ENCODE results near the gene LBX1.
A peak's percentile ranks its signal among the peaks of the same experiment; 100 is the strongest.

The LBX1 gene

GRCh38 chr10:101246639-101247038 lies 17.4 kb upstream of the LBX1 start:
- no peak for DNase-seq (ENCODE audit: low spot score)
- in situ Hi-C loops (cut with MboI; ENCODE audit: low pct_unique_long_range_greater_than_20kb, low sequenced_read_pairs, unreplicated experiment), result no loop called here
- TF ChIP-seq CTCF (IDR thresholded peaks at IDR 0.05; ENCODE audit: extremely low read depth, insufficient read depth, missing control alignments), result no peak

- no peak for DNase-seq (ENCODE audit: low spot score)
- in situ Hi-C loops (cut with MboI; ENCODE audit: low pct_unique_long_range_greater_than_20kb, low sequenced_read_pairs, unreplicated experiment), result no loop called here
- no peak for TF ChIP-seq CTCF (IDR thresholded peaks at IDR 0.05; ENCODE audit: extremely low read depth, insufficient read depth, missing control alignments)
These were observed 15.2 kb upstream of the LBX1 start for GRCh38 chr10:101244321-101245050.

GRCh38 chr10:101241840-101242707 lies 12.8 kb upstream of the LBX1 start:
- no peak for DNase-seq (ENCODE audit: low spot score)
- no peak for TF ChIP-seq CTCF (IDR thresholded peaks at IDR 0.05; ENCODE audit: extremely low read depth, insufficient read depth, missing control alignments)
- in situ Hi-C loops (cut with MboI; ENCODE audit: low pct_unique_long_range_greater_than_20kb, low sequenced_read_pairs, unreplicated experiment), result no loop called here

- in situ Hi-C loops (cut with MboI; ENCODE audit: low pct_unique_long_range_greater_than_20kb, low sequenced_read_pairs, unreplicated experiment), result no loop called here
- DNase-seq (ENCODE audit: low spot score), result peak; percentile 76
- peak; percentile 82 for TF ChIP-seq CTCF (IDR thresholded peaks at IDR 0.05; ENCODE audit: extremely low read depth, insufficient read depth, missing control alignments)
These were observed 9.5 kb upstream of the LBX1 start for GRCh38 chr10:101238732-101239105.

GRCh38 chr10:101237982-101238731 lies 8.9 kb upstream of the LBX1 start:
- TF ChIP-seq CTCF (IDR thresholded peaks at IDR 0.05; ENCODE audit: extremely low read depth, insufficient read depth, missing control alignments), result no peak
- DNase-seq (ENCODE audit: low spot score), result no peak
- in situ Hi-C loops (cut with MboI; ENCODE audit: low pct_unique_long_range_greater_than_20kb, low sequenced_read_pairs, unreplicated experiment), result no loop called here
